Endothelial cell of umbilical vein (primary cell): ENCODE data around the gene CELF2. TPM values are rescaled to one million over a fixed set of nuclear protein-coding genes. Genes with fewer than 3 reads are reported as not detected.

Experiments
- BruUV-seq: library from RNA; stranded (reverse); fragments of 400-500 nt; replicated peaks from 2 replicates; lab custom pipeline; 2021; lab: Mats Ljungman, UMichigan
- CTCF ChIA-PET: fragments of 300-600, 350-600 bp; sonication (Branson Sonifier 250); formaldehyde crosslinking; loops from one replicate; lab custom pipeline; 2021; ENCODE audit warnings: antibody characterized with exemption, inconsistent platforms; lab: Charles Lee
- POLR2A ChIA-PET: fragments of 300-600, 350-600 bp; sonication (Branson Sonifier 250); formaldehyde crosslinking; loops from one replicate; lab custom pipeline; 2021; ENCODE audit warnings: antibody characterized with exemption, inconsistent platforms; lab: Charles Lee
- DNase-seq: peaks from one replicate; pipeline ENCODE4 v3.0.0-alpha.2; 2011; ENCODE audit warnings: low read depth, low spot score
- FAIRE-seq: peaks from 2 replicates; lab custom pipeline; 2011; peaks lifted over from hg19 to GRCh38; lab: Jason Lieb, UNC
- H2AFZ ChIP-seq: 2 replicates; pipeline ENCODE4 v1.6.0; 2012; ENCODE audit warnings: low read depth, low read length, control low read depth, inconsistent platforms
- H3K27ac ChIP-seq: 2 replicates; pipeline ENCODE4 v1.5.1; 2011; ENCODE audit warnings: low read depth, mild to moderate bottlenecking, control low read depth, low read length, moderate library complexity; ENCODE audit not compliant: insufficient read depth
- H3K27me3 ChIP-seq, 2 experiments: 2 replicates each; pipeline versions ENCODE4 v1.6.0 to v1.6.1; 2011; ENCODE audit warnings: low read length in 2 of 2, mixed read lengths in 1 of 2; ENCODE audit not compliant: control insufficient read depth in 2 of 2, insufficient read depth in 2 of 2
- H3K36me3 ChIP-seq, 2 experiments: 2 replicates in 1 of 2; 3 replicates in 1 of 2; pipeline ENCODE4 v1.5.1; 2011; ENCODE audit warnings: low read length in 2 of 2, mild to moderate bottlenecking in 1 of 2, moderate library complexity in 1 of 2; ENCODE audit not compliant: control insufficient read depth in 2 of 2, insufficient read depth in 2 of 2; ENCODE audit errors: extremely low read depth in 1 of 2
- H3K4me1 ChIP-seq: 3 replicates; pipeline ENCODE4 v1.5.1; 2011; ENCODE audit warnings: mild to moderate bottlenecking, low read length; ENCODE audit not compliant: control insufficient read depth, insufficient read depth; ENCODE audit errors: extremely low read depth
- H3K4me2 ChIP-seq: 2 replicates; pipeline ENCODE4 v1.6.1; 2011; ENCODE audit warnings: low read length, control low read depth, mixed read lengths; ENCODE audit not compliant: insufficient read depth
- H3K4me3 ChIP-seq, 3 experiments: fragments of 200-600 bp in 1 of 3; sonication (generic), shearing (Covaris generic) in 1 of 3; replicated peaks in 1 of 3; 2 replicates each; pipeline ENCODE4 v1.5.1; 2011 to 2016; ENCODE audit warnings: control low read depth in 3 of 3, low read length in 3 of 3, mild to moderate bottlenecking in 2 of 3, inconsistent platforms in 1 of 3, low read depth in 1 of 3, moderate library complexity in 1 of 3; ENCODE audit not compliant: insufficient read depth in 1 of 3
- H3K79me2 ChIP-seq: 2 replicates; pipeline ENCODE4 v1.6.0; 2012; ENCODE audit warnings: low read length, inconsistent platforms; ENCODE audit not compliant: control insufficient read depth, insufficient read depth
- H3K9ac ChIP-seq: replicated peaks from 2 replicates; pipeline ENCODE3; 2011; ENCODE audit warnings: low read length, control low read depth; ENCODE audit not compliant: insufficient read depth; ENCODE audit errors: extremely low read depth
- H3K9me1 ChIP-seq: replicated peaks from 3 replicates; pipeline ENCODE4 v1.6.0; 2011; ENCODE audit warnings: mild to moderate bottlenecking, low read length; ENCODE audit not compliant: control insufficient read depth, insufficient read depth; ENCODE audit errors: extremely low read depth
- H3K9me3 ChIP-seq: replicated peaks from 2 replicates; pipeline ENCODE4 v1.5.1; 2012; ENCODE audit warnings: low read length, inconsistent platforms; ENCODE audit not compliant: control insufficient read depth, insufficient read depth
- H4K20me1 ChIP-seq: replicated peaks from 2 replicates; pipeline ENCODE3; 2011; ENCODE audit warnings: mild to moderate bottlenecking, low read length; ENCODE audit not compliant: control insufficient read depth, insufficient read depth; ENCODE audit errors: extremely low read depth
- CTCF ChIP-seq, 2 donors: IDR thresholded peaks; 1 replicate in 1 of 2; 2 replicates in 1 of 2; pipeline ENCODE4 v1.5.1; 2011; ENCODE audit warnings: low read length in 2 of 2, mild to moderate bottlenecking in 2 of 2, moderate library complexity in 2 of 2, control low read depth in 1 of 2, inconsistent platforms in 1 of 2, low read depth in 1 of 2; ENCODE audit not compliant: insufficient read depth in 1 of 2; ENCODE audit errors: extremely low read depth in 1 of 2
- EZH2 ChIP-seq: IDR thresholded peaks from 2 replicates; pipeline ENCODE4 v1.6.1; 2012; ENCODE audit warnings: borderline replicate concordance, low read depth, mild to moderate bottlenecking, moderate library complexity, low read length, inconsistent platforms; ENCODE audit not compliant: severe bottlenecking
- FOS ChIP-seq: IDR thresholded peaks from 2 replicates; pipeline ENCODE4 v1.6.1; 2011; ENCODE audit warnings: mild to moderate bottlenecking, low read length, moderate library complexity, borderline replicate concordance; ENCODE audit not compliant: insufficient read depth
- GATA2 ChIP-seq: IDR thresholded peaks from 2 replicates; pipeline ENCODE4 v1.7.0; 2011; ENCODE audit warnings: low read depth, mild to moderate bottlenecking, moderate library complexity, mixed read lengths, low read length; ENCODE audit not compliant: insufficient read length, insufficient read depth
- JUN ChIP-seq: IDR thresholded peaks from 2 replicates; pipeline ENCODE4 v1.6.1; 2011; ENCODE audit warnings: borderline replicate concordance, low read depth; ENCODE audit not compliant: insufficient read length, insufficient read depth
- MAX ChIP-seq: IDR thresholded peaks from 2 replicates; pipeline ENCODE4 v1.6.1; 2011; ENCODE audit not compliant: insufficient read depth, insufficient read length
- MYC ChIP-seq: IDR thresholded peaks from one replicate; pipeline ENCODE4 v1.6.1; 2011; ENCODE audit warnings: mild to moderate bottlenecking, low read depth, low read length
- POLR2A ChIP-seq: IDR thresholded peaks from 2 replicates; pipeline ENCODE4 v1.6.1; 2012; ENCODE audit warnings: low read depth, mild to moderate bottlenecking, control low read depth, low read length
- POLR2AphosphoS5 ChIP-seq: IDR thresholded peaks from 2 replicates; pipeline ENCODE4 v1.6.1; 2012; ENCODE audit warnings: low read depth, mild to moderate bottlenecking, control low read depth, low read length, moderate library complexity; ENCODE audit not compliant: insufficient read depth
- dilution Hi-C: fragments of 300-500 bp; cut with MboI; formaldehyde crosslinking; loops from one replicate; pipeline ENCODE4 v1.15.0; 2019; ENCODE audit warnings: low sequenced_read_pairs; ENCODE audit not compliant: extremely low pct_ligation_motif_present
- intact Hi-C: fragments of 100-400 bp; cut with micrococcal nuclease; formaldehyde crosslinking; loops from one replicate; pipeline ENCODE4 v1.10.0; 2022
- polyA plus RNA-seq, 4 experiments: library from polyadenylated mRNA; depleted of rRNA in 3 of 4; stranded (reverse) in 3 of 4; unstranded in 1 of 4; fragments of >200 nt; gene quantifications; 2 replicates each; pipeline versions ENCODE4 v1.2.1 to v1.2.3, GENCODE V29; 2011 to 2012; ENCODE audit warnings: missing spikeins in 1 of 4
- total RNA-seq: library from RNA; stranded (reverse); gene quantifications from 2 replicates; pipeline ENCODE4 v1.2.3, GENCODE V29; 2021

CELF2 gene
- total and polyA plus RNA-seq, 2 donors (not counting 3 experiments of a cell fraction or from before 2014, with no cell fraction given) = 21.6 to 42.6 TPM

GRCh38 chr10:11339660-11340059 lies 322.0 kb downstream of the CELF2 start:
- BruUV-seq = no TSS peak
- intact Hi-C loops = no loop called here
- H3K27me3 ChIP-seq = peaks cover 0 to 2% of the 10 kb centered on the region in 2 experiments
- no peaks in the 10 kb centered on the region for H3K9me3 ChIP-seq
- CTCF ChIA-PET = no interaction called here
- H3K4me3 ChIP-seq = no peak overlapping the region
- H4K20me1 ChIP-seq = no peaks in the 10 kb centered on the region
- H3K79me2 ChIP-seq = no peaks in the 10 kb centered on the region
- TF ChIP-seq MAX (no peak), EZH2 (no peak)
- no peaks in the 10 kb centered on the region for H3K9me1 ChIP-seq
- no peak overlapping the region for H3K4me2 ChIP-seq
- no peaks in the 10 kb centered on the region for H3K36me3 ChIP-seq
- no peaks in the 10 kb centered on the region for H3K4me1 ChIP-seq
- H3K27ac ChIP-seq = no peak overlapping the region
- DNase-seq (no peak), FAIRE-seq (no peak)
- H2AFZ ChIP-seq = no peak overlapping the region
- dilution Hi-C loops = no loop called here
- POLR2A ChIA-PET = no interaction called here
- H3K9ac ChIP-seq = no peak overlapping the region

GRCh38 chr10:11341283-11341960 lies 323.8 kb downstream of the CELF2 start:
- Histone ChIP-seq H3K27ac (no peak overlapping the region), H3K4me1 (no peaks in the 10 kb centered on the region), H3K36me3 (no peaks in the 10 kb centered on the region), H2AFZ (no peak overlapping the region), H3K9me3 (no peaks in the 10 kb centered on the region), H3K79me2 (no peaks in the 10 kb centered on the region), H3K4me2 (no peak overlapping the region), H3K27me3 (peaks cover 0 to 2% of the 10 kb centered on the region in 2 experiments), H3K9me1 (no peaks in the 10 kb centered on the region), H3K9ac (no peak overlapping the region), H4K20me1 (no peaks in the 10 kb centered on the region), H3K4me3 (no peak overlapping the region)
- FAIRE-seq = no peak
- no peak for DNase-seq
- ChIA-PET CTCF (no interaction called here), POLR2A (no interaction called here)
- dilution Hi-C loops = no loop called here
- TF ChIP-seq MYC = no peak
- TF ChIP-seq GATA2 = no peak
- no peak for TF ChIP-seq POLR2AphosphoS5
- TF ChIP-seq EZH2 = no peak
- no peak for TF ChIP-seq POLR2A
- TF ChIP-seq MAX = no peak
- TF ChIP-seq JUN = no peak
- TF ChIP-seq FOS = no peak
- TF ChIP-seq CTCF (IDR thresholded peaks at IDR 0.05; ENCODE audit: extremely low read depth in 1 of 2, insufficient read depth in 1 of 2, low read depth in 1 of 2, low read length in 2 of 2) = no peak
- BruUV-seq = no TSS peak
- intact Hi-C loops = no loop called here
